ENCODE measurements around the gene MBD2.
"Not testable (repeated sequence)": the region's sequence is repeated elsewhere in the genome, so short reads cannot be mapped to it uniquely, and the experiment has no call there.

MBD2 gene

DNA sequence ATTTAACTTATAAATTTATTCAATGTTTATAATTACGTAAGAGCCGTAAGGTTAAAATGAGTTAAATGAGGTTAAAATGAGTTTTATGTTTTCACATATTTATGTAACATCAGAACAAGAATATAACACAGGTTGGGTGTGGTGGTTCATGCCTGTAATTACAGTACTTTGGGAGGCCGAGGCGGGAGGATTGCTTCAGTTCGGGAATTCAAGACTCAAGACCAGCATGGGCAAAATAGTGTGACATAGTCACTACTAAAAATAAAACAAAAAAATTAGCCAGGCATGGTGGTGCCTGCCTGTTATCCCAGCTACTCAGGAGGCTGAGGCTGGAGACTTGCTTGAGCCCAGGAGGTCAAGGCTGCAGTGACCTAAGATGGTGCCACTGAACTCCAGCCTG lies 9.3 kb upstream of the MBD2 start:
- DNase-seq = no peak

DNA sequence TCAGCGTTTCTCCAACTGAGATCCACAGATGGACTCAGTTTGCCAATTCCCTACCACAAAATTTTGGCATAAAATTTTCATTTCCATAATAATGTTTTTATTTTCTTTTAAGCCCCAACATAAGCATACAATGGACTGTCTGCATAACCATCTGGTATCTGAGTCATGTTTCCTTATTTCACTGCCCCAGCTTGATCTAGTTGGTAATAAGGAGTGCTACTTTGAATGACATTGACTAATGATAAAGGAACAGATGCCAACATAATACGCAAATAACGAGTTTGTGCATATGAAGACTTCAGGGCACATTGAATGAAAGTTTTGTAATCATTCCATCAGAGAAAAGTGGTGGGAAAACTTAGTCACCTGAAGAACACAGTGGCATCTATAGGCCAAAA lies 8.8 kb upstream of the MBD2 start:
- DNase-seq = no peak

- DNase-seq = no peak
Measured at GRCh38 chr18:54232485-54233227, 8.2 kb upstream of the MBD2 start.

GRCh38 chr18:54229421-54230059 lies 5.1 kb upstream of the MBD2 start:
- DNase-seq = no peak

DNA sequence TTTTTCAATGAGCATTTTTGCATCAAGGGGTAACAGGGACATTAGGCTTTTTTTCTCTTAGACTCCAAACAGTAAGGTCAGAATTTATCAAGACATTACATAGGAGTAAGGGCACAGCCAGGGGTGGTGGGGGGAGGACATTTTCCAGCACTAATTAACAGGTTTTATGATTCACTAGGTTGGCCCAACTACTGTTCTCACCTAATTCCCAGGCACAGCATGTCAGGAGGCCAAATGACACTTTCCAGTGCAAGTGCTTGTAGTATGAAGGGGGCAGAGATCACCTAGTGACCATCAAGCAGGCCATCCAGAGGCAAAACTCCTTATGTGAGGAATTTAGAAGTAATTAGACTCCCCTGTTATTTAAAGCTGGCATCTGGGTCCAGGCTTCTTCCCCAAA lies 3.9 kb upstream of the MBD2 start:
- no peak for DNase-seq

DNA sequence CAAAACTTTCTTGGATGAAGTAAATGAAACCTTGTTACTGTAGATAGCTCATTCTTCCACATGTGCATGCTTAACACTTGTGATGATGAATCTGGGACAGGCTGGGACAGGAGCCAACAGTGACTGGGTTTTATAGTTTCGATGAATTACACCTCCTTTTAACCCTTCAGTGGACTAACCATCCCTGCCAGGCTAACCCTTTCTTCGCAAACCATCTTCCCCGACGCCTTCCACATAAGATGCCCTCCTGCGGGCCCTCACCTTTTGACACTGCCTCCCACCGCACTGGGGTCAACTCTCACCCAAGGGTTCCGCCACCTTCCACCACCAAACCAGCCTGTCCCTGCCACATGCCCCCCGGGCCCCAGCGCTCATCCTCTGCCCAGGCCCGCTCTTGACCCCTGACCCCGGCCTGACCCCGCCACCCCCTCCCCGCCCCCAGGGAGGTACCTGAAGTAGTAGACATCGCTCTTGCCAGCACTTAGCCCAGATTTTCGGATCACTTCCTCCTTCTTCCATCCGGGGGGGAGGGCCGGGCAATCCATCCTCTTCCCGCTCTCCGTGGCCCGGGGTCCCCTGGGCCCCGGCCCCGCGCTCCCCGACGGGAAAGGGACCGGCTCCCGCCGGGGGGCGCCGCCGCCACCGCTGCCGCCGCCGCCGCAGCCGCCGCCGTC lies 764 bp downstream of the MBD2 start:
- DNase-seq = peak; percentile 10

- no peak for DNase-seq
Measured at GRCh38 chr18:54222922-54223567, 1.4 kb downstream of the MBD2 start.

GRCh38 chr18:54220406-54220805 lies 4.1 kb downstream of the MBD2 start:
- no peak for DNase-seq

GRCh38 chr18:54218803-54219202 lies 5.7 kb downstream of the MBD2 start:
- DNase-seq = not testable (repeated sequence)

GRCh38 chr18:54218299-54218698 lies 6.2 kb downstream of the MBD2 start:
- no peak for DNase-seq

DNA sequence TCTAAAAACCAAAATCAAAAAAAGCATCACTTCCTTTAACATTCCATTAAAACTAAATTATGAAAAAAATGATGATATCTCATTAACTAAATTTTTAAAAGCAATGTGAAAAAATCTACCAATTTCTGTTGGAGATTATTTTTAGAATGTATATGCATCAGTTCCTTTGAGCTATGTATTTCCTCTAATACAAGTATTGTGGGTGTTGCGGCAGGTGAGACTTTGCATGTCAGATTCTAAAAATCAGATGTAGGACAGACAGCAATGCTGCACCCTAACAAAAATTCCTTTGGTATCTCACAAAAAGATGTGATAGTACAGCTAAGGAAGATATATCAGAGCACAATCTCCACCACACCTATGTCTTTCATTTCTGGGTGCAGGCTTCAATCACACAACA lies 6.8 kb downstream of the MBD2 start:
- no peak for DNase-seq

DNA sequence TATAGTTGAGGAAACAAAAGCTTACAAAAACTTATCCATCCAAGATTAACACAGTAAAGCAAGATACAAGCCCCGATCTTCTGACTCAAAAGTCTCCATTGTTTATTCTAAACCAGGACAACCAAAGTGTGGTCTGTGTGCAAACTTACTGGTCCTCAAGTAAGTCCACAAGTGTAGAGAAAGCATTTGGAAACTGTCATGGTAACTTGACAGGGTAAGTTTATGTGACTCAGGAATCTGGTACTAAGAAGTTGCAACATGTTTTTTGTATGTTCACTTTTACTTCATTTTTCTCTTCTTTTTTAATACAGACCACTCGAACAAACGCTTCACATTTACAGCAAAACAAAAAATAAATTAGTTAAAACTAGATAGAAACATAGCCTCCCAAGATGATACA lies 9.4 kb downstream of the MBD2 start:
- DNase-seq = no peak

- no peak for DNase-seq
Measured at GRCh38 chr18:54210463-54210862, 14.0 kb downstream of the MBD2 start.

GRCh38 chr18:54209471-54210180 lies 14.8 kb downstream of the MBD2 start:
- no peak for DNase-seq

- DNase-seq = no peak
Measured at GRCh38 chr18:54206447-54206846, 18.0 kb downstream of the MBD2 start.

GRCh38 chr18:54205959-54206358 lies 18.5 kb downstream of the MBD2 start:
- no peak for DNase-seq

- not testable (repeated sequence) for DNase-seq
Measured at GRCh38 chr18:54205448-54205847, 19.0 kb downstream of the MBD2 start.

- no peak for DNase-seq
Measured at GRCh38 chr18:54204883-54205282, 19.6 kb downstream of the MBD2 start.

- no peak for DNase-seq
Measured at GRCh38 chr18:54203914-54204313, 20.6 kb downstream of the MBD2 start.

DNA sequence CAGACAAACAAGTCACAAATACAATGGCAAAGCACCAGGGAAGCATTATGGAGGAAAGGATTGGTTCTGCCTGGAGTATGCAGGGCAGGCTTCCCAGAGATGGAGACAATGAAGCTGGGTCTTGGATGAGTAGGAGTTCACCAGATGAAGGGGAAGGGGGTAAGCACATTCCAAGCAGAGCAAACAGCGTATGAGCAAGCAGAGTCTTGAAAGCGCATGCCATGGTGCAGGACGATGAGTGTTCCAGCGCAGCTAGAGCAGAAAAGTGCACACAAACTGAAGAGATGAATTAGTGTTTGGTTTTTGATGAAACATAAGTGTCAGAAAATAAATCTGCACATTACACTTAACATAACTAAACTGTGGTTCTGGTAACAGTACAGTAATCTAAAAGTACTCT lies 21.6 kb downstream of the MBD2 start:
- DNase-seq = no peak

- DNase-seq = no peak
Measured at GRCh38 chr18:54197747-54198411, 26.6 kb downstream of the MBD2 start.

DNA sequence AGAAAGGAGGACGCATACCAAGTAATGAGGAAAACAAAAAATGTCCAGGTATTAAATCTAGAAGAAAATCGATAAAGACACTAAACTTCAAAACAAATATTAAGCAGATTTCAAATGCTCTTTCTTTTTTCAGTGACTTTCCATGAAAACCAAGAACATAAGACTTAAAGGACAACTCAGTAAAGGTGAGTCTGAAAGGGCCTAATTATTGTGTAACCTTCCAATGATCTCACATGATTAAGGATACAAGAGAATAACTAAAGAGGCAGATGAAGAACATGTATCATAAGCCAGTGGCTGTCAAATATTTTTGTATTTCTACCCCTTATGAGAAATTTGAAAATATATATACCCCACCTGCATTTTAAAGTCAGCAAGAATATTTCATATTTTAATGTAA lies 30.7 kb downstream of the MBD2 start:
- no peak for DNase-seq

GRCh38 chr18:54192900-54193299 lies 31.6 kb downstream of the MBD2 start:
- no peak for DNase-seq

Data from NCI-H510A (cell line).